Measurements from ENCODE around the gene DNAH1.

DNA sequence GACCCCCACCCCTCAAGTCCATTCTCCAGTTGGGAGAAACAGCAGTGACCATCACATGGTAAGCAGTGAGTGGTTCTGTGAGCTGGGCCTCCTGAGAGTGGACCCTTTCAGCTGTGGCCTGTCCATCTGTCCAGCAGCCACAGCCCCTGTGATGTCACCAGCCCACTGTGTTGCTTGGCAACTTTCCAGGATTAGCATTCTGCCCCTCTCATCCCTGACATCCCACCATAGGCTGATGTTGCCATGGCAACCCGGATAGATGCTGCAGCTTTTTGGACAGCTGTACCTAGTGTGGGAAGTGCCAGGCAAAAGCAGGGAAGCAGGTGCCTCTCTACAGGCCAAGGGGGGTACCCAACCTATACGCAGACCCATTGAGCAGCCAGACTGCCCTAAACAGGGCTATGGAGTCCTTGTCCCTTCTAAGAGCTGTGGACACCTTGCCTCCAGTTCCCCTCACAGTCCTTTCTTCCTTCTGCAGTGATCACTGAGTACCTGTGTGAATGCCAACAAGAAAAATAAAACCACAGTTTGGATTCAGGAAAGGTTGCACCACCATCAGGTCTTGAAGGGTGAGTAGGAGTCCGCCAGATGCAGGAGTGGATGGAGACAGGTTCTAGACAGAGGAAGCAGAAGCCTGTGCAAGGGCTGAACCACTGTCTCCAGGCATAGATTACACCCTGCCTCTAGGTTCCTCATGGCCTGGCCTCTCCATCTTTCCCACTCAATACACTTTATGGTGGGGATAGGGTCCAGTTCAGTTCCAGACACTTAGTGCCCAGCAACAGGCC is at the start of gene DNAH1:
- TF ChIP-seq, protein P1, sequence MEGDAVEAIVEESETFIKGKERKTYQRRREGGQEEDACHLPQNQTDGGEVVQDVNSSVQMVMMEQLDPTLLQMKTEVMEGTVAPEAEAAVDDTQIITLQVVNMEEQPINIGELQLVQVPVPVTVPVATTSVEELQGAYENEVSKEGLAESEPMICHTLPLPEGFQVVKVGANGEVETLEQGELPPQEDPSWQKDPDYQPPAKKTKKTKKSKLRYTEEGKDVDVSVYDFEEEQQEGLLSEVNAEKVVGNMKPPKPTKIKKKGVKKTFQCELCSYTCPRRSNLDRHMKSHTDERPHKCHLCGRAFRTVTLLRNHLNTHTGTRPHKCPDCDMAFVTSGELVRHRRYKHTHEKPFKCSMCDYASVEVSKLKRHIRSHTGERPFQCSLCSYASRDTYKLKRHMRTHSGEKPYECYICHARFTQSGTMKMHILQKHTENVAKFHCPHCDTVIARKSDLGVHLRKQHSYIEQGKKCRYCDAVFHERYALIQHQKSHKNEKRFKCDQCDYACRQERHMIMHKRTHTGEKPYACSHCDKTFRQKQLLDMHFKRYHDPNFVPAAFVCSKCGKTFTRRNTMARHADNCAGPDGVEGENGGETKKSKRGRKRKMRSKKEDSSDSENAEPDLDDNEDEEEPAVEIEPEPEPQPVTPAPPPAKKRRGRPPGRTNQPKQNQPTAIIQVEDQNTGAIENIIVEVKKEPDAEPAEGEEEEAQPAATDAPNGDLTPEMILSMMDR (IDR thresholded peaks at IDR 0.05) = no peak
- TF ChIP-seq POLR2AphosphoS5 (IDR thresholded peaks at IDR 0.05; ENCODE audit: low read depth, low read length) (no peak), SIN3A (IDR thresholded peaks at IDR 0.05; ENCODE audit: borderline replicate concordance, insufficient read depth, low read depth, low read length) (no peak)
- TF ChIP-seq, protein P2, sequence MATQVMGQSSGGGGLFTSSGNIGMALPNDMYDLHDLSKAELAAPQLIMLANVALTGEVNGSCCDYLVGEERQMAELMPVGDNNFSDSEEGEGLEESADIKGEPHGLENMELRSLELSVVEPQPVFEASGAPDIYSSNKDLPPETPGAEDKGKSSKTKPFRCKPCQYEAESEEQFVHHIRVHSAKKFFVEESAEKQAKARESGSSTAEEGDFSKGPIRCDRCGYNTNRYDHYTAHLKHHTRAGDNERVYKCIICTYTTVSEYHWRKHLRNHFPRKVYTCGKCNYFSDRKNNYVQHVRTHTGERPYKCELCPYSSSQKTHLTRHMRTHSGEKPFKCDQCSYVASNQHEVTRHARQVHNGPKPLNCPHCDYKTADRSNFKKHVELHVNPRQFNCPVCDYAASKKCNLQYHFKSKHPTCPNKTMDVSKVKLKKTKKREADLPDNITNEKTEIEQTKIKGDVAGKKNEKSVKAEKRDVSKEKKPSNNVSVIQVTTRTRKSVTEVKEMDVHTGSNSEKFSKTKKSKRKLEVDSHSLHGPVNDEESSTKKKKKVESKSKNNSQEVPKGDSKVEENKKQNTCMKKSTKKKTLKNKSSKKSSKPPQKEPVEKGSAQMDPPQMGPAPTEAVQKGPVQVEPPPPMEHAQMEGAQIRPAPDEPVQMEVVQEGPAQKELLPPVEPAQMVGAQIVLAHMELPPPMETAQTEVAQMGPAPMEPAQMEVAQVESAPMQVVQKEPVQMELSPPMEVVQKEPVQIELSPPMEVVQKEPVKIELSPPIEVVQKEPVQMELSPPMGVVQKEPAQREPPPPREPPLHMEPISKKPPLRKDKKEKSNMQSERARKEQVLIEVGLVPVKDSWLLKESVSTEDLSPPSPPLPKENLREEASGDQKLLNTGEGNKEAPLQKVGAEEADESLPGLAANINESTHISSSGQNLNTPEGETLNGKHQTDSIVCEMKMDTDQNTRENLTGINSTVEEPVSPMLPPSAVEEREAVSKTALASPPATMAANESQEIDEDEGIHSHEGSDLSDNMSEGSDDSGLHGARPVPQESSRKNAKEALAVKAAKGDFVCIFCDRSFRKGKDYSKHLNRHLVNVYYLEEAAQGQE (IDR thresholded peaks at IDR 0.05; ENCODE audit: insufficient read depth in 1 of 2, low read depth in 2 of 2, low read length in 1 of 2) = no peak

Data from Panc1 (cell line).